ENCODE data around the gene DPH1.

DNA sequence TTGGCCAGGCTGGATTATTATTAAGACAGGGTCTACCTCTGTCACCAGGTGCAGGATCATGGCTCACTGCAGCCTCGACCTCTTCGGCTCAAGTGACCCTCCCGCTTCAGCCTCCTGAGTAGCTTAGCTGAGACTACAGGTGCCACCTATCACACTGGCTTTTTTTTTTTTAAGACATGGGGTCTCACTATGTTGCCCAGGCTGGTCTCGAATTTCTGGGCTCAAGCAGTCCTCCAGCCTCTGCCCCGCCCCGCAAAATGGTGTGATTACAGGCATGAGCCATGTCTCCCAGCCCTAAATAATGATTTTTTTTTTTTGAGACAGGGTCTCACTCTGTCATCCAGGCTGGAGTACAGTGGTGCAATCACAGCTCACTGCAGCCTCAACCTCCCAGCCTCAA is 17.6 kb downstream of the DPH1 start:
- TF ChIP-seq CTCF (conservative IDR thresholded peaks at IDR 0.05) (no peak), ZFX (IDR thresholded peaks at IDR 0.05) (no peak)

All from C4-2B (cell line).